ENCODE data around the gene KLHDC8B. TPM values are rescaled to one million over a fixed set of nuclear protein-coding genes. Genes with fewer than 3 reads are reported as not detected.
A peak's percentile ranks its signal among the peaks of the same experiment; 100 is the strongest.

Gene KLHDC8B
- total and polyA plus RNA-seq, 9 of the 15 experiments (the other 6 are each of a cell fraction or from before 2014, with no cell fraction given): 6.9 to 34.8 (median 25.2) TPM

DNA sequence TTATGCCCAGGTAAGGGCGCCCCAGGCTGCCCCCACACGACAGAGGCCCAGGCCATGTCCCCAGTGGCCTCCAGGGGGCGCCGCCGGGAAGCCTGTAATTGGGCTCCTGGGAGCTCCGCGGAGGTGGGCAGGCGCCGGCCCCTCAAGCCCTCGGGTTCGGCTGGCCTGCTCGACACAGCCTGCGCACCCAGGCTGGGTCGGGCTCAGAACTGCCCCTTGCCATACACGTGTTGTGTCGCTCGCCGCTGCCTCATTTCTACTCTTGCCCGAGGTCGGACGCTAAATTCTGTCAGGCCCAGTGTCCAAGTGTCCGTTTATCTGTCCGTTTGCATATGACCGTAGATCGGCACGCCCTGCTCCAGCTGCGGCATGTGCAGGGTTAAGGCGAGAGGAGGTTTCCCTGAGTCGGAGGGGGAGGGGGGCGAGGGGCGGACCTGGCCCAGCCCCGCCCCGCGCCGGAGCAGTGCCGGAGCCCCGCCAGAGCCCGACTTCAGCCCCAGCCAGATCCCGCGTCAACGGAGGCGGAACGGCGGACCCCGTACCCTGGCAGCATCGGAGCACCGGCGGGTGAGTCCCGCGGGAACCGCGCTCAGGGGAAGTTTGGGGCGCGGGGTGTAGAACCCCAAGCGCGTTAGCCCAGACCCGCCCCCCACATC is at the start of gene KLHDC8B (continued):
- TF ChIP-seq, protein P1, sequence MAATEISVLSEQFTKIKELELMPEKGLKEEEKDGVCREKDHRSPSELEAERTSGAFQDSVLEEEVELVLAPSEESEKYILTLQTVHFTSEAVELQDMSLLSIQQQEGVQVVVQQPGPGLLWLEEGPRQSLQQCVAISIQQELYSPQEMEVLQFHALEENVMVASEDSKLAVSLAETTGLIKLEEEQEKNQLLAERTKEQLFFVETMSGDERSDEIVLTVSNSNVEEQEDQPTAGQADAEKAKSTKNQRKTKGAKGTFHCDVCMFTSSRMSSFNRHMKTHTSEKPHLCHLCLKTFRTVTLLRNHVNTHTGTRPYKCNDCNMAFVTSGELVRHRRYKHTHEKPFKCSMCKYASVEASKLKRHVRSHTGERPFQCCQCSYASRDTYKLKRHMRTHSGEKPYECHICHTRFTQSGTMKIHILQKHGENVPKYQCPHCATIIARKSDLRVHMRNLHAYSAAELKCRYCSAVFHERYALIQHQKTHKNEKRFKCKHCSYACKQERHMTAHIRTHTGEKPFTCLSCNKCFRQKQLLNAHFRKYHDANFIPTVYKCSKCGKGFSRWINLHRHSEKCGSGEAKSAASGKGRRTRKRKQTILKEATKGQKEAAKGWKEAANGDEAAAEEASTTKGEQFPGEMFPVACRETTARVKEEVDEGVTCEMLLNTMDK (IDR thresholded peaks at IDR 0.05; ENCODE audit: borderline replicate concordance, insufficient read depth, low read depth, low read length, poor library complexity, severe bottlenecking): peak; percentile 73
- TF ChIP-seq PHF8 (IDR thresholded peaks at IDR 0.05; ENCODE audit: borderline replicate concordance, low read length) (peak; percentile 65; the same call in 1 of the 2 replicates), ZNF431 (CRISPR knock-in tag; IDR thresholded peaks at IDR 0.05) (no peak), SP2 (IDR thresholded peaks at IDR 0.05; ENCODE audit: extremely low read depth, low read depth, low read length, poor library complexity, severe bottlenecking) (no peak), ZNF589 (CRISPR knock-in tag; IDR thresholded peaks at IDR 0.05; ENCODE audit: low read depth) (no peak), ZBTB26 (CRISPR knock-in tag; IDR thresholded peaks at IDR 0.05) (no peak), MXI1 (IDR thresholded peaks at IDR 0.05; ENCODE audit: low read depth, low read length) (no peak), POLR2AphosphoS5 (IDR thresholded peaks at IDR 0.05; ENCODE audit: control insufficient read depth, insufficient read depth, low read depth, low read length) (peak; percentile 83), MCM7 (IDR thresholded peaks at IDR 0.05) (no peak), RNF2 (IDR thresholded peaks at IDR 0.05) (0 out of 2 replicates have a peak, but pooled peaks have one; percentile 67), PHB (CRISPR knock-in tag; IDR thresholded peaks at IDR 0.05) (no peak), ZKSCAN8 (CRISPR knock-in tag; IDR thresholded peaks at IDR 0.05) (no peak), LCOR (CRISPR knock-in tag; IDR thresholded peaks at IDR 0.05) (peak; percentile 96)
- TF ChIP-seq, protein P2, sequence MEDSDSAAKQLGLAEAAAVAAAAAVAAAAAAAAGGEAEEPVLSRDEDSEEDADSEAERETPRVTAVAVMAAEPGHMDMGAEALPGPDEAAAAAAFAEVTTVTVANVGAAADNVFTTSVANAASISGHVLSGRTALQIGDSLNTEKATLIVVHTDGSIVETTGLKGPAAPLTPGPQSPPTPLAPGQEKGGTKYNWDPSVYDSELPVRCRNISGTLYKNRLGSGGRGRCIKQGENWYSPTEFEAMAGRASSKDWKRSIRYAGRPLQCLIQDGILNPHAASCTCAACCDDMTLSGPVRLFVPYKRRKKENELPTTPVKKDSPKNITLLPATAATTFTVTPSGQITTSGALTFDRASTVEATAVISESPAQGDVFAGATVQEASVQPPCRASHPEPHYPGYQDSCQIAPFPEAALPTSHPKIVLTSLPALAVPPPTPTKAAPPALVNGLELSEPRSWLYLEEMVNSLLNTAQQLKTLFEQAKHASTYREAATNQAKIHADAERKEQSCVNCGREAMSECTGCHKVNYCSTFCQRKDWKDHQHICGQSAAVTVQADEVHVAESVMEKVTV (CRISPR knock-in tag; IDR thresholded peaks at IDR 0.05): peak; percentile 55; the same call in 1 of the 2 replicates
- TF ChIP-seq, protein P3, sequence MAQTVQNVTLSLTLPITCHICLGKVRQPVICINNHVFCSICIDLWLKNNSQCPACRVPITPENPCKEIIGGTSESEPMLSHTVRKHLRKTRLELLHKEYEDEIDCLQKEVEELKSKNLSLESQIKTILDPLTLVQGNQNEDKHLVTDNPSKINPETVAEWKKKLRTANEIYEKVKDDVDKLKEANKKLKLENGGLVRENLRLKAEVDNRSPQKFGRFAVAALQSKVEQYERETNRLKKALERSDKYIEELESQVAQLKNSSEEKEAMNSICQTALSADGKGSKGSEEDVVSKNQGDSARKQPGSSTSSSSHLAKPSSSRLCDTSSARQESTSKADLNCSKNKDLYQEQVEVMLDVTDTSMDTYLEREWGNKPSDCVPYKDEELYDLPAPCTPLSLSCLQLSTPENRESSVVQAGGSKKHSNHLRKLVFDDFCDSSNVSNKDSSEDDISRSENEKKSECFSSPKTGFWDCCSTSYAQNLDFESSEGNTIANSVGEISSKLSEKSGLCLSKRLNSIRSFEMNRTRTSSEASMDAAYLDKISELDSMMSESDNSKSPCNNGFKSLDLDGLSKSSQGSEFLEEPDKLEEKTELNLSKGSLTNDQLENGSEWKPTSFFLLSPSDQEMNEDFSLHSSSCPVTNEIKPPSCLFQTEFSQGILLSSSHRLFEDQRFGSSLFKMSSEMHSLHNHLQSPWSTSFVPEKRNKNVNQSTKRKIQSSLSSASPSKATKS (CRISPR knock-in tag; IDR thresholded peaks at IDR 0.05): no peak
- TF ChIP-seq, protein P4, sequence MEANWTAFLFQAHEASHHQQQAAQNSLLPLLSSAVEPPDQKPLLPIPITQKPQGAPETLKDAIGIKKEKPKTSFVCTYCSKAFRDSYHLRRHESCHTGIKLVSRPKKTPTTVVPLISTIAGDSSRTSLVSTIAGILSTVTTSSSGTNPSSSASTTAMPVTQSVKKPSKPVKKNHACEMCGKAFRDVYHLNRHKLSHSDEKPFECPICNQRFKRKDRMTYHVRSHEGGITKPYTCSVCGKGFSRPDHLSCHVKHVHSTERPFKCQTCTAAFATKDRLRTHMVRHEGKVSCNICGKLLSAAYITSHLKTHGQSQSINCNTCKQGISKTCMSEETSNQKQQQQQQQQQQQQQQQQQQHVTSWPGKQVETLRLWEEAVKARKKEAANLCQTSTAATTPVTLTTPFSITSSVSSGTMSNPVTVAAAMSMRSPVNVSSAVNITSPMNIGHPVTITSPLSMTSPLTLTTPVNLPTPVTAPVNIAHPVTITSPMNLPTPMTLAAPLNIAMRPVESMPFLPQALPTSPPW (CRISPR knock-in tag; IDR thresholded peaks at IDR 0.05): peak; percentile 92

Data from K562 (cell line).